ENCODE data around the gene FABP1. TPM values are rescaled to one million over a fixed set of nuclear protein-coding genes. Genes with fewer than 3 reads are reported as not detected.
A peak's percentile ranks its signal among the peaks of the same experiment; 100 is the strongest.

The FABP1 gene
- total RNA-seq, 6 experiments from 2014 or later: not detected

GRCh38 chr2:88081924-88082608, 45.8 kb downstream of the FABP1 start:
- Mint-ChIP-seq H3K4me1 (ENCODE audit: low read depth) (no peaks in the 10 kb centered on the region), H3K4me3 (no peak overlapping the region), H3K9me3 (no peaks in the 10 kb centered on the region), H3K27ac (no peak overlapping the region), H3K36me3 (ENCODE audit: low read depth) (no peaks in the 10 kb centered on the region), H3K27me3 (ENCODE audit: insufficient read depth) (peaks cover 25% of the 10 kb centered on the region)
- no peak for DNase-seq
- TF ChIP-seq, protein P1, sequence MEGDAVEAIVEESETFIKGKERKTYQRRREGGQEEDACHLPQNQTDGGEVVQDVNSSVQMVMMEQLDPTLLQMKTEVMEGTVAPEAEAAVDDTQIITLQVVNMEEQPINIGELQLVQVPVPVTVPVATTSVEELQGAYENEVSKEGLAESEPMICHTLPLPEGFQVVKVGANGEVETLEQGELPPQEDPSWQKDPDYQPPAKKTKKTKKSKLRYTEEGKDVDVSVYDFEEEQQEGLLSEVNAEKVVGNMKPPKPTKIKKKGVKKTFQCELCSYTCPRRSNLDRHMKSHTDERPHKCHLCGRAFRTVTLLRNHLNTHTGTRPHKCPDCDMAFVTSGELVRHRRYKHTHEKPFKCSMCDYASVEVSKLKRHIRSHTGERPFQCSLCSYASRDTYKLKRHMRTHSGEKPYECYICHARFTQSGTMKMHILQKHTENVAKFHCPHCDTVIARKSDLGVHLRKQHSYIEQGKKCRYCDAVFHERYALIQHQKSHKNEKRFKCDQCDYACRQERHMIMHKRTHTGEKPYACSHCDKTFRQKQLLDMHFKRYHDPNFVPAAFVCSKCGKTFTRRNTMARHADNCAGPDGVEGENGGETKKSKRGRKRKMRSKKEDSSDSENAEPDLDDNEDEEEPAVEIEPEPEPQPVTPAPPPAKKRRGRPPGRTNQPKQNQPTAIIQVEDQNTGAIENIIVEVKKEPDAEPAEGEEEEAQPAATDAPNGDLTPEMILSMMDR (IDR thresholded peaks at IDR 0.05): no peak

DNA sequence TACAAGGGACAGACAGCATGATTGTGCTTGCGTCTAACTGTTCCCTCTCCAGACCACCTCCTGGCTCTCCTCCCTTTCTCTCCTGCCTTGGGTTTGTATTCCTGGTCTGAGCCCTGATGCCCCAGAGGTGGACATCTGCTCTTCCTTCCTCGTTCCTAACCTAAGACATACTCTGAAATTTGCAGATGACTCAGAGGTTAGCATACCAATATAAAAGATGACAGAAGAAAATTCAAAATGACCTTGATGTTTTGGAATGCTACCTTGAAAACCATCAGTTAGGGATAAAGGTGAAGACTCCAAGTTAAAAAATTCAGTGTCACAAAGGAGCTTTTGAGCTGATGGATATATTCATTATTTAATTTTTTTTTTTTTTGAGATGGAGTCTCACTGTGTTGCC, 47.3 kb downstream of the FABP1 start:
- Mint-ChIP-seq H3K27ac (no peak overlapping the region), H3K4me1 (ENCODE audit: low read depth) (no peaks in the 10 kb centered on the region), H3K27me3 (ENCODE audit: insufficient read depth) (peaks cover 25% of the 10 kb centered on the region), H3K9me3 (no peaks in the 10 kb centered on the region), H3K36me3 (ENCODE audit: low read depth) (no peaks in the 10 kb centered on the region), H3K4me3 (no peak overlapping the region)
- no peak for DNase-seq
- TF ChIP-seq, protein P1 (IDR thresholded peaks at IDR 0.05): no peak

DNA sequence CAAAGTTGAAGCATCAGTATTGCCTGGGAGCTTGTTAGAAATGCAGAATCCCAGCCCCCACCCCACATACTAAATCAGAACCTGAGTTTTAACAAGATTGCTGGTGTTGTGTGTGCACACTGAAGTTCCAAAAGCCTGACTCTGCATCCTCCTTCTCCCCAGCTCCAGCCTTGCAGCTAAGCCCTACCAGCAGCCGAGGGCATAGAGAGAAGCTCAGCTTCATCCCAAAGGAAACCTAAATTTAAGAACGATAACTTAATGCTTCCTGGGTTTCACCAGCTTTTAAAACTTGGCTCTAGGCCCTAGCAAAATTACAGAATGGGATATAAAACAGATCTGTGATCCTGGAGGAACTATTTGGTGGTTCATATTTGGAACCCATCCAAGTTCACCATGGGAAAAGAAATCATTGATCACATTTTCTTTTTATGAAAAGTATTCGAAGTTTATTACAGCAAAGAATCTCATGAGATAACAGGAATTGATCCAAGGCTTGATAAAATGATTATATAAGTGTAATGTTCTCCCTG, 49.2 kb downstream of the FABP1 start:
- Mint-ChIP-seq H3K36me3 (ENCODE audit: low read depth) (no peaks in the 10 kb centered on the region), H3K4me1 (ENCODE audit: low read depth) (peaks cover 11% of the 10 kb centered on the region), H3K9me3 (no peaks in the 10 kb centered on the region), H3K27ac (no peak overlapping the region), H3K4me3 (no peak overlapping the region), H3K27me3 (ENCODE audit: insufficient read depth) (peaks cover 17% of the 10 kb centered on the region)
- no peak for DNase-seq
- TF ChIP-seq, protein P1 (IDR thresholded peaks at IDR 0.05): no peak

DNA sequence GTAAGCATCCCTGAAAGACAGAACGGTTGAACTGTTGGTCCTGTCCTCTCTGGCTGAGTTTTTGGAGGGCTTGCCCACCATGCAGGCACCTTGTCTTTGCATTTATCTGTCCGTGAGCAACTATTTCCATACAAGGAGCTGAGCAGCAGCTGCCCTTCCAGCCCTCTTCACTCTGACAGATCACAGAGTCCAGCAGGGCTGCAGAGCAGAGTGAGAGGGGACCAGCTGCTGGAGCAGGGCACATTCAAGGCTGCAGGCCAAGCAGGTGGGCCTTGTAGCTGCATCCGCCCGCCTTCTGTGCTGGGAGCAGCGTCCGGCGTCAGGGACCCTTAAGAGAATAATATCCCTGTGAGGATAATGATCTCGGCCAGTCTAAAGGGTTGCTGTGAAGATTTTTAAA, 50.8 kb downstream of the FABP1 start:
- DNase-seq: no peak
- Mint-ChIP-seq H3K27me3 (ENCODE audit: insufficient read depth) (peaks cover 8% of the 10 kb centered on the region), H3K27ac (no peak overlapping the region), H3K36me3 (ENCODE audit: low read depth) (no peaks in the 10 kb centered on the region), H3K4me3 (no peak overlapping the region), H3K9me3 (no peaks in the 10 kb centered on the region), H3K4me1 (ENCODE audit: low read depth) (peaks cover 11% of the 10 kb centered on the region)
- TF ChIP-seq, protein P1 (IDR thresholded peaks at IDR 0.05): no peak

- peaks cover 11% of the 10 kb centered on the region for H3K4me1 Mint-ChIP-seq (ENCODE audit: low read depth)
Observed at GRCh38 chr2:88074854-88075292, 53.0 kb downstream of the FABP1 start.

More at GRCh38 chr2:88074854-88075292, 53.0 kb downstream of the FABP1 start:
- no peaks in the 10 kb centered on the region for H3K9me3 Mint-ChIP-seq
- TF ChIP-seq, protein P1 (IDR thresholded peaks at IDR 0.05): no peak
- no peak overlapping the region for H3K27ac Mint-ChIP-seq
- no peak overlapping the region for H3K4me3 Mint-ChIP-seq
- DNase-seq: peak; percentile 70
- H3K27me3 Mint-ChIP-seq (ENCODE audit: insufficient read depth): peaks cover 7% of the 10 kb centered on the region
- H3K36me3 Mint-ChIP-seq (ENCODE audit: low read depth): no peaks in the 10 kb centered on the region
